Activated gamma-delta T cell treated with anti-CD3 and anti-CD28 coated beads, Interleukin-2, amount 50 U/mL, for 16 hours (primary cell): ENCODE results near the gene TRABD2B.

Experiments
- DNase-seq: peaks from one replicate; pipeline ENCODE4 v3.0.0-alpha.2; 2020; ENCODE audit warnings: low read depth

TRABD2B gene

DNA sequence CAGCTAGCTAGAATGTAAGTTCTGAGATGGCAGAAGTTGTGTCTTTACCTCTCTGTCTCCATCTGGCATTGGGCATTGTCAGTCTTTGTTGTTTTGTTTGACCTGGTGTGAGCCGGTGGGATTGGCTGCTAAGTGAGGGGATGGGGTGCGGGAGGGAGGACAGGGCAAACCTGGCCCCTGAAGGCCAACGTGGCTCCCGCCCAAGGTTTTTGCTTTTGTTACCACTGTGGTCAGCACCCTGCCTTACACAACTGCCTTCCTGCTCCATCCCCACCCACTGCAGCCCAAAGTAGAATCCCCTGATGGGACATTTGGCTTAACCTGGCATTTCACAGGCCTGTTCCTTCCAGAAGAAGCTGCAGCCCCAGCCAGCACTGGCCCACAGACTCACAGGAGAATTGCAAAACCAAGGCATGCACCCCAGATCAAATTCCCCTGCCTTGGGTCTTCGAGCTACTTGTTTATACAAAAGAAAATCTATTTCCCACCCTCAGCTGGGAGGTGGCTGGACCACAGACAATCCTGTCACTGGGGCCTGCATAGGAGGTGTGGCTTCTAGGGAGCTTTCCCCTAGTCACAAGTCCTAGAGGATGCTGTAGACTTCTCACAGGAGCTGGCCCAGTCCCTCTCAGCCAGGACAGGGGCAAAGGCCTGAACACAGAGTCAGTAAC is 147.5 kb downstream of the TRABD2B start:
- no peak for DNase-seq

DNA sequence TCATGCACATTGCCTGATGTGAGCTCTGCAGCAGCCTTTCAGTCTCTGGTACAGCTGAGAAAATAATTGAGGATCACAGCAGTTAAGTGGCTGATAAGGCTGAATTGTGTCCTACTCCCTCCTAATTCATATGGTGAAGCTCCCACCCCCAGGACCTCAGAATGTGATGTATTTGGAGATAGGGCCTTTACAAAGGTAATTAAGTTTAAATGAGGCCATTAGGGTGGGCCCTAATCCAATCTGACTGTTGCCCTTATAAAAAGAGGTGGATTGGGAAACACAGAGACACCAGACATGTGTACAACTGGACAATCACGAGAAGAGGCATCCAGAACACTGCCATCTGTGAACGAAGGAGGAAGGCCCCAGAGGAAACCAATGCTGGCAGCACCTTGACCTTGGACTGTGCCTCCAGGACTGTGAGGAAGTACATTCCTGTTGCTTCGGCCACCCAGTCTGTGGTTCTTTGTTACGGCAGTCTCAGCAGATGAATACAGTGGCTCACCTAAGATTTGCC is 148.1 kb downstream of the TRABD2B start:
- DNase-seq, result no peak

DNA sequence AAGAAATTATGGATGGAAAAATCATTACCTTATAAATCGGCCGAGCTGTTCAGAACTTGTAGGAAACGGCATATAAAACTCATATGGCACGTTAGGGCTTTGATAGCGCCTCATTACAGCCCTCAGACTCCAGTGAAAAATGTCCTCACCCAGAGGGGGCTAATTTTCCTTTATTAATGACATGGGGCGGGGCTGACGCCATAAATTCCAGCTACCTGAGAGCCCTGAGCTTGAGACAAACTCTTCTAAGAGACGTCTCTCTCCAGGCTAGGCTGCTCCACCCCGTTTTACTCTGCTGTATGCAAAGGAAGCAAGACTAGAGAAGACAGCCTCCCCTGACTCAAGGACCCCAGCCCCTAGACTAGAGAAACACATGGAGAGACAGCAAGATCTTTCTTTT is 149.4 kb downstream of the TRABD2B start:
- no peak for DNase-seq

DNA sequence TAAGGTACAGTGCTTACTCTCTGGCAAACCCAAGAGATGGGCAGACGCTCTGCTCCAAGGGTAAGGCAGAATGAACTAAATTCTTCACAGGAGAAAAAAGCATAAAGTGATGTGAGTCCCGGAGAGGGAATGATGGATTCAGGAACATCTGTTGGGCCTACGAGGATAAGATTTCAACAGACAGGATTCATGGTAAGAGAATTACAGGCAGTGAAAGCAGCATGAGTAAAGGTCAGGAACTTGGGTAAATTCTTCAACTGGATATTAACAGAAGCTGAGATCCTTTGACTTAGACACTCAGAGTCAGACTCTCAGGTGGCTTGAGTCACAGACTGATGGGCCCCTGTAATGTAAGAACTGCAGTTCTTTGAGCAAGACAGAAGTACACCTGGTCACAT is 152.6 kb downstream of the TRABD2B start:
- no peak for DNase-seq

DNA sequence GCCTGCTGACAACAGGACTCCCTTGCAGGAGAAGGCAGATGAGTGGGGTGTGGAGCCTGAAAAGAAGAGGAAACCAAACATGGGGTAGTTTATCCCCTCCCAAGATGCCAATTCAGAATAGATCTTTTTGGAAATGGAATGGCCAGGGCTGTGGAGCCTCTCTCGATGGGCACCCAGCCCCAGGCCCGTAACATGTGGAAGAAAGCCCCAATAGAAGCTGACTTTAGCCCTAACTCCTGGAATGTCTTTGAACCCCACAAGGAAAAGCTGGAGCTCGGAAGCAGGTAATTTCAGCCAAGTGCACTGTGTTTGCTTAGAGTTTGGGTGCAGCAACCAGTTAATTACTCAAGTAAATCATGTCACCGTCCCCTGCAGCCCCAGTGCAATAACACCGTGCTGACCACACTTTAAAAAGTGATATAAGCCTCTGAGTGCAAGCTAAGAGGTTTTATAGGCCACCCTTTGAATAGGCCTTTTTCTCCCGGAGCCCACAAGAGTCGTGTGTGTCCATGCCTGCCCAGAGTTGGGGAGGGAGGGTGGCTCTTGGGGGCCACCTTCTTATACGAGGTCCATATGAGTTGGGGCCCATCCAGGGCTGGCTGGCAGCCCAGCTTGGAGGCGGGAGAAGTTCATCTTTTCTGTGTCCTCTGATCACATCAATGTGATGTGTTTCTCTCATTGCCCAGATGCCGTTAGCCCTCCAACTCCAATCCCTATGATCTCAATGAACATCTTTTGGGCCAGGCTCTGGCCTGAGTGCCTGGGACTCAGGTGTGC is 153.2 kb downstream of the TRABD2B start:
- DNase-seq, result no peak

DNA sequence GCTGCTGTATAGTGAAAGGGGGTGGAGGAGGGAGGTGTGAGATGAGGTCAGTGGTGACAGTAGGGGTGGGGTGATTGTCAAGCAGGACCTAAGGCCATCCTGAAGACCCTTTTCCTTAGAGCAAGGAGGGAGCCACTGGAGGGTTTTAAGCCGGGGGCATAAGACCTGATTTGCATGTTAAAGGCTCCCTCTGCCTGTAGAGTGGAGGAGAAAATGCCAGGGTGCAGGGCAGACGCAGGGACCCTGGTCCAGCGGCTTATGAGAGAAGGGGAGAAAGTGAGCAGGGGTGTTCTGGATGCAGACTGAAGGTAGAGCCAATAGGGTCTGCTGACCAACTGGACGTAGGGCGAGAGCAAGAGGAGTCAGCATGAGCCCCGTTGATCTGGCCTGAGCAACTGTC is 154.1 kb downstream of the TRABD2B start:
- DNase-seq, result no peak

DNA sequence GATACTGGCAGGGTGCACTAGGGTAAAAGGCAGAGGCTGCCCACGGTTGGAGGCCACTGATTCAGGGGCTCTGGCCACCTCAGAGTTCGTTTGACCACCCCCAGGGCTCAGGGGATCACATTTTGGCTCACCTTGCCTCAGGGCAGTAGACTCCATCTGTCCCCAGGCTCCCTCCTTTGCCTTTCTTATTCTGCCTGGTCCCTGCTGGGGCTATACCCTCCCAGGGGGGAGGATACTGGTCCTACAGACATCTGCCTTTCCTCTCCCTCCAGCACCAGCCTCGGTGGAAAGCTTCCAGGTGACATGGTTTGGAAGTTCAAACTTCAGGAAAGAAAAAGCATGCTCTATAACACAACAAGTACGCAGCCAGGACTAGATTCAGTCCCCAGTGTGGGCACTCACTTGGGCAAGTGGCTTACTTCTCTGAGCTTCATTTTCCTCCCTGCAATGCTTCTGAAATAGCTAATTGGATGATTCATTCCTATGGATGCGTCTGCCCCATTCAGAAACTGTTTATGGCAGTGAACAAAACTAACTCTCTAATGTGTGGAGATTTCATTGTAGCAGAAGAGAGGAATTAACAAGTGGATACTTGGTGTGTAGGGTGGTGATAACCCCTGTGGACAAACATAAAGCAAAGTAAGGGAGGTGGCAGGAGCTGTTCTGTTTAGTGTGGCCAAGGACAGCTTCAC is 154.8 kb downstream of the TRABD2B start:
- DNase-seq, result no peak

DNA sequence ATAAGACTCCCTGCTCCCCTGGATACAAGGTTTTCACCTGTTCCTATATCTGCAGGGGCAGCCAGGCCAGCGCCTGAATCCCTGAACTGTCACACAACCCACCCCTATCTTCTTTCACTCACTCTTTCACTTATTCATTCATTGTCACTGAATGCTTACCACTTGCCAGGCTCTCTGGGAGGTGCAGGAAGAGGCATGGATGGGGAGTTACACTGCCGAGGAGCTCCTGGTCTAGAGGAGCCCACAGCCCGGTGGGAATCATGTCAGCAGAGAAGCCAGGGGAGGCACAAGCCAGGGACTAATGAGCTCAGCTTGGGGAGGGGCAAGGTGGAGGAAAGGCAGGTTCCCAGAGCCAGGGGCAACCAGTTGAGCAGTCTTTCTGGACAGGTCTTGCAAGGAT is 155.8 kb downstream of the TRABD2B start:
- no peak for DNase-seq

DNA sequence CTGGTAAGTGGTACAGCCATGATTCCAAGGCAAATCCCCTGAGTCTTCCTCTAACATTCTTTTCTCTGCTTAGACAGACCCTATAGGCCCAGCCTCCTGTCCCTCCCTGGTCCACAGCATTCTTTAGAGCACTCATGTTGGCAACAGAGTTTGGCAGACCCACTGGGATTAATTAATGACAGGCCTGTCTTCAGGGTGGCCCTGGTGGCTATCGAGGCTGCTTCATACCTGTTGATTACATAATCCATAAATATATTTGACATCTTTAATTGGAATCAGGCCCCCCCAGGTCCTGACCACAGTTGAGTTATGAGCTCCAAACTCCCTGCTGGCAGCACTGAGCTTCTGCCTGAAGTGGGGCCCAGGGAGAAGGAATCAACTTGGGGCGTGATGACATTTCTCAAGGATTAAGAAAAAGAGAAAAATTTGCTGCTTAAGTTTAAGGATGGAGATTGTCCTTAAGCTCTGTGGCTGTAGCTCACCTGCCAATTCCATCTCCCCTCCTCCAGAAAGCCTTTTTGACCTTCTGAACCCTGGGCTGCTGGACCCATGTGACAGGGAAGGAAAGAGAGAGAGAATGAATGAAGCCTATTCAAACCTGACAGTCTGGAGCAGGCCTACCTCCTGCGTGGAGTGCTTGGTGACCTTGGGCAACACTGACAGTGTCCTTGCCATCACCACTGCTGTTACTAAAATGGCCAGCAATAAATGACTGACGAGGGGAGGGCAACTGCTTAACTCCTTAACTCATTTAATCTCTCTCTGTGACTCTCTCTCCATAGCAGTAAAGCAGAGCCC is 156.6 kb downstream of the TRABD2B start:
- DNase-seq, result no peak

DNA sequence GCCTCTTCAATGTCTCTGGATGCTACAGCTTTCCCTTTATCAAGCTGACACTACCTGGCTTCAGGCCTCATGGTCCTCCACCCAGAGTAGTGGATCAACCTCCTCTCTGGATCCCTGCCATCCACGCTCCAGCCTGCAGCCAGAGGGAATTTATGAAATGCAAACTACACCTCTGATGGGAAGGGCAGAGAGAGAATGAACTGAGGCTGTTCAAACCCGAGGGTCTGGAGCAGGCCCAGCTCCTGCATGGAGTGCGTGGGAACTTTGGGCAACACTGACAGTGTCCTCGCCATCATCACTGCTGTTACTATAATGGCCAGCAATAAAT is 157.8 kb downstream of the TRABD2B start:
- no peak for DNase-seq

DNA sequence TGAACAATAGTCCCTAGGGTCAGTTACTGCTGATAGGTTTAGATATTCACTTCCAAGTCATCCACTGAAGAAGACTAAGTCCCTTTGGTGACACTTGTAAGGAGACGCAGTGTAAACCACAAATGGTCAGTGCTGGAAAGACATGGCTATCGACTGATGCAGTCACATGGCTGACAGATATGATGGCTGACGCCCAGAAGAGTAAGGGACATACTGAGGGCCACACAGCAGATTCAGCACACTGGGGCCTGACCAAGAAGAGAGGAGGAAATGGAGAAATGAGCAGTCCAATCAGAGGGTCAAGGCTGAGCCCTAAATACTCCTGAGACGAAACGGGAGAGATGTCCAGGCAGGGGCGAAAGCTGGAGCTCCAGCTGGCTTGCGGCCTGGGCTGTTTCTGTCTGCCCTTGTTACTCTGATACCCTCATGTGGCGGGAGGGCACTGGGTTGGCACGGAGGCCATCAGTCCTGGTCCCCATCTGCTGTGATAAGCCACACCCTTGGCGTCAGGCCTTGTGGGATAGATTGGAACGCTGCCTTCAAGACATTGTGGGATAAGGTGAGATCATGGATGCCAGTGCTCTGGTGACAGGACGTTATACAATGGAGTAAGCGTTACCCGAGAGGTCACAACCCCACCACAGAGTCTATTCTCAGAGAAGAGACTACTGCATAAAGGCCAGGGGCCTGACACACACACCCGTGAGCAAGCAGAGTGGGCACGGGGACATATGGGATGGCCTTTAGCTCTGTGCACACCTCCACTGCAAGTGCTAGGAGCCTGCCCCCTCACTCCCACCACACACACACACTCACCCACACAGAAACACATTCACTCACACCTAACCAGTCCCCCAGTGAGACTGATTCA is 158.4 kb downstream of the TRABD2B start:
- no peak for DNase-seq

DNA sequence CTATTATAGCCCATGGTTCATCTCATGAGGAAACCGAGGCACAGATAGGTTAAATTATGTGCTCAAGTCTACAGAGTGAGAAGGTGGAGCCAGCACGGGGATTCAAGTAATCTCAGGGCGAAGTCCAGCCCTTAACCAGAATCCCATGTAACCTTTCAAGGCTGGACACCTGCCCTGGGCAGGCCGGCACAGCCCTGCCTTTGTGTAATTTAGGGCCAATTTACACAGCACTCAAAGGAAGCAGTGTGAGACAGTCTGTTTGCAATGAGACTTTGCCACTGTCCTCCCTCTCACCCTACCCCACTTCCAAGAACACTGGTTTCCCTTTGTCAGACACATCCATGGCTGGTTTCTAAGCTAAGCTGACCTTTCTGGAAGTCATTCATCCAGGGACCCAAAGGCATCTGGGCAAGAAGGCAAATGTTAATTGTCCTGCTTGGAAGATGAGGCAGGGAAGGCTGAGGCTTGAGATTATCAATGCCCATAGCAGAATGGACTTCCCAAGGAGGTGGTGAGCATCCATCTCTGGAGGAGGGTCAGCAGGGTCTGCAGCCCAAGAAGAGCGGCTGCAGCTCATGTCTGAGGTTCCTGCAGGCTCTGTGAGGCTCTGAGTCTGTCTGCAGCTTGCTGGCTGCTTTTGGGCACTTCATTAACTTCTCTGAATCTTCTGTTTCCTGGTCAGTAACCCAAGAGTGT is 159.2 kb downstream of the TRABD2B start:
- DNase-seq, result no peak

DNA sequence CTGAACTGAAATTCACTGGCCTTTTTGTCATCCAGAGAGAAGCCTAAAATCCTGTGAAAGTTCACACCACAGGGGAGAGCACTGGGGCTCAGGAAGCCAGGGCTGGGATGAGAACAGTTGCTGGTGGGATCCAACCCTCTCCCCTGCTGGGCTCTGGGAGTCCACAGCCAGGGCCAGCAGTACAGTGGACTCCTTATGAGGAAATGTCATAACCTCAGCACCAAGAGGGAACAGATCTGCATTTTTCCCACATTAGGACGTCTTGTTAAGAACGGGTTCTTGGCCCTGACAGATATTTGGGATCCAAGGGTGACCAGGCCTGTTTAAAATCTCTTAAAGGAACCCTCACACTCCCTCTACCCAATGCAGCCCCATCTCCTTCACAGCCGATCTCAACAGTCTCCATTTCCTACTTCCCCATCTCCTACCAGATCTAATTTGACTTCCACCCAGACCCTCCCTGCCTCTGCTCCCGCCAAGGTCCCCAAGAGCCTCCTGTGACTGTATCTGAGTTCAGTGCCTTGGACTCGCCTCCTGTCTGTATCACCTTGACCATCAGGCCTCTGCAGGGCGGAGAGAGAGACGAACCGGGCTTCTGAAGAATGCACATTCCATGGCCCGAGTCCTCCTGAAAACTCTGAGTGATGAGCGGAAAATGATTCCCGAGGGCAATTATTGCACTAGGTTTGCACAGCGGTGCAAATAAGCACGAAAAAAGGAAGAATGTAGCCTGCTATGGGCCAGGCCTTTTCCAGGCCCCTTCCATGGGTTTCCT is 159.9 kb downstream of the TRABD2B start:
- no peak for DNase-seq

DNA sequence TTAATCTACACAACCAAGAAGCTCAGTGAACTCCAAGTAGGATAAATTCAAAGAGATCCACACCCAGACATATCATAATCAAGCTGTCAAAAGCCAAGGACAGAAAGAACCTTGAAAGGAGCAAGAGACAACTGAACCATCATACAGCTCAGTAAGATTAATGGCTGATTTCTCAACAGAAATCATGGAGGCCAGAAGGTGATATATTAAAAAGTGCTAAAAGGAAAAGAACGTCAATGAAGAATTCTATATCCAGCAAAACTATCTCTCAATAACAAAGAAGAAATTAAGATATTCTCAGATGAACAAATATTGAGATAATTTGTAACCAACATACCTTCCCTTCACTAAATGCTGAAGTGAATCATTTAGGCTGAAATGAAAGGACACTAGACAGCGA is 161.8 kb downstream of the TRABD2B start:
- DNase-seq, result no peak

DNA sequence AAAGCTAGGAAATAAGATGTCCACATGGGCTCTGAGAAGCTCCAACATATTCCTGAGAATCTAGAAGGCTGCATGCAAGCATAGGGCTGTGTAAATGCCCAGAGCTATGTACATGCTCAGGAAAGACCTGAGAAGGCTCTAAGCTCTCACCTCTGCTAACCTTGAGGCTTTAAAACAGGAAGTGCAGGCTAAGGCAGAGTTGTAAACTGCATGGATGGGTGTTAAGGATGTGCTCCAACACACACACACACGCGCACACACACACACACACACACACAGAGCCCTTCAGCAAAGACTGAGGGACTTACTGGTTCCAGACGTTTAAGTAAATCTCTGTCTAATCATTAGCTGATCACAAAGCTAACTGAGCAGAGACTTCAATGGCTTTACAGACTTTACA is 162.9 kb downstream of the TRABD2B start:
- DNase-seq, result no peak

DNA sequence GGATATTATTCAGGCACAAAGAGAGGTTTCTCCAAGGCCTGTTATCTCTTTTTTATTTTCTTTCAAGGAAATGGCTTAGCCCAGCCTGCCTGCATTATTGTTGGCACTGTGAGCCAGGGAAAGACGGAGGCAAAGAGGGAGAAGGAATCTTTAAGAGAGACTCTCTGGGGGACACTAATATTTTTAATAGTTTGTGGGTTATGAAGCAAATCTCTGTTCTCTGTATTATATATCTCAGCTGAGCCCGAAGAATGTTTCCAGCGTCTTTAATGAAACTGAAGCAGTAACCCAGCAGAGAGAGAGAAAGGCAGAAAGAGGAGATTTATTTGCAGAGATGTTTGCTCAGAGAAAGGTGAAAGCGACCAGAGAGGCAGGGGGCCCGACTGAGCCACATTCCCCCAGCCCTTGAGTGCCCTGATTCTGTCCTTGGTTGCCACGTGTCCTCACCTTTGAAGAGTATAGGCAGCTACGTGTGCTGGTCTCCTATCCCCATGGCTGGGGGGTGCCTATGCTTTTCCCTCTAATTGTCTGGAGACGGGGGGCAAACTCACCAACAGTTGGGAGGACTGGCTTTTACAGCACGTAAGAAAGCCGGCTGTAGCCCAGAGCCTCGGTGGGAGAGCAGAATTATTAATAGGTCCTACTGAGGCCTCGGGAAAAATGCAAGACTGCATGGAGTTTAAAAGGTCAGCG is 166.4 kb downstream of the TRABD2B start:
- no peak for DNase-seq

DNA sequence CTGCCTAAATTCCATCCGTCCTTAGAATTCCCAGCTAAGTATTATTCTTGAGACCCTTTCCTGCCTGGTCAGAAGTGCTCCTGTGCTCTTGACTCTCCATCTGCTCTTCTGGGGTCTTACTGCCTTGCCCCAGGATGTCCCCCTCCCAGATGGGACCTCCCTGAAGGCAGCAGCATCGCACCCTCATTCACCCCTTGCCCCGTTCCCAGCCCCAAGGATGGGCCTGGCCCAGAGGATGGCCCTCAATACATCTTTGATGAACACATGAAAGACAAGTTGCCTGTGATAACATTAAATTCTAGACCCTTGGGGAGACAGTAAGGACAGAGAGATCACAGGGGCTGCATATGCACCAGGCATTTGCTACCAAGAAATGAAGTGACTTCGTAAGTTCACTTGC is 167.2 kb downstream of the TRABD2B start:
- DNase-seq, result no peak

DNA sequence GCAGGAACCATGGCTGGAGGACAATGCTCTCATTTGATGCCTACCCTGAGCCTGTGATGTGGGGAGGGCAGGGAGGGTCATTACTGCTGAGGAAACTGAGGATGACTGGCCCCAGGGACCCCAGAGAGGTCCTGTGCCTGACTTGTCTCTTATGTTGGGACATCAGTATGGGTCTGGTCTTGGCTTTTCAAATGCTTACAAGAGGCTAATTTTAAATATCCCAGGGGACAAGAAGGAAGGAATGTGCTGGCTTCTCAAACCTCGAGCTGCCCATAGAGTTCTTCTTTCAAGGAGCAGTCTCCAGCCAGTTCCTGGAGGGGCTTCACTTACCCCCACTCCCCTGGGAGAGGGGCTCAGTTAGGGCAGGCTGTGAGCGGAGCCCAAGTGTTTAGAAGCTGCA is 168.2 kb downstream of the TRABD2B start:
- DNase-seq, result no peak

DNA sequence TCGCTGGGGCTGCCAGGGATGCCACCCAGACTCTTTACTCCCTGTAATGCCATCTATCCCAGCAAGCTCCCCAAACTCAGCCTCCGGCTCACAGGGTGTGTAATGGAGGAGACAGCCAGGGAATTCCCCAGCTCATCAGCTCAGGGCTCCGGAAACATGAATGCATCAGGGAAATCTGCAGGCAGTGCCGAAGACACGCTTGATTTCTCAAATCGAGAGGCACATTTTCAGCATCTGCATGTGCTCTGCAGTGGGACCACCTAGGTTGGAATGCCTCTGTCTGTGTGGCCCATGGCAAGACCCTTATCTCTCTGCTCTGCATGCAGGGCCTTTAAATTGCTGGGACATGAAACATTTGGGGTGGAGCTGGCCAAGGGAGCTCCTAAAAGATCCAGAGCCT is 170.1 kb downstream of the TRABD2B start:
- no peak for DNase-seq
